Fibroblast of the aortic adventitia (primary cell): ENCODE data around the gene MYO9B. TPM values are rescaled to one million over a fixed set of nuclear protein-coding genes. Genes with fewer than 3 reads are reported as not detected.

Experiments used
- DNase-seq: peaks from one replicate; pipeline ENCODE4 v3.0.0-alpha.2; 2010; ENCODE audit warnings: low read depth
- H3K4me3 ChIP-seq: 2 replicates; pipeline ENCODE4 v1.5.1; 2011; ENCODE audit warnings: low read depth, mild to moderate bottlenecking, control low read depth, low read length, moderate library complexity
- total RNA-seq: library from RNA; depleted of rRNA; stranded (reverse); fragments of >200 nt; gene quantifications from 2 replicates; pipeline ENCODE4 v1.2.3, GENCODE V29; 2012; ENCODE audit warnings: low replicate concordance
- TF ChIP-seq, protein P1 (sequence below): IDR thresholded peaks from 2 replicates; pipeline ENCODE4 v1.5.1; 2011; ENCODE audit warnings: mild to moderate bottlenecking, low read length, control low read depth, inconsistent platforms; ENCODE audit not compliant: insufficient read depth

Gene MYO9B
- total RNA-seq, 1 donor = 103 TPM

DNA sequence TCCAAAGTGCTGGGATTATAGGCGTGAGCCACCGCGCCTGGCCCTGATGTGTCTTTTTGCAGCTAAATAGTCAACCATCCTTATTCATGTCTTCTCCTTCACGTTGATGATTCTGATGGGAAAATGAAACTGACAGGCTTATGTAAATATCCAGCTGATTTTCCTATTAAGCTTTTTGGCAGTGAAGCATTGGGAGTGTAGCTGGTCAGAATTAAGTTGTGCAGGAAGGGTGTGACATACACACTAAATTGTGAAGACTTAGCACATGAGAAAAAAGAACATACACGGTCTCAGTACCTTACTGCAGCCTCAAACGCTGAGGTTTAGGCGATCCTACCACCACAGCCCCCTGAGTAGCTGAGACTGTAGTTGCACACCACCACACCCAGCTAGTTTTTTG, 89.1 kb downstream of the MYO9B start:
- DNase-seq = no peak
- TF ChIP-seq, protein P1, sequence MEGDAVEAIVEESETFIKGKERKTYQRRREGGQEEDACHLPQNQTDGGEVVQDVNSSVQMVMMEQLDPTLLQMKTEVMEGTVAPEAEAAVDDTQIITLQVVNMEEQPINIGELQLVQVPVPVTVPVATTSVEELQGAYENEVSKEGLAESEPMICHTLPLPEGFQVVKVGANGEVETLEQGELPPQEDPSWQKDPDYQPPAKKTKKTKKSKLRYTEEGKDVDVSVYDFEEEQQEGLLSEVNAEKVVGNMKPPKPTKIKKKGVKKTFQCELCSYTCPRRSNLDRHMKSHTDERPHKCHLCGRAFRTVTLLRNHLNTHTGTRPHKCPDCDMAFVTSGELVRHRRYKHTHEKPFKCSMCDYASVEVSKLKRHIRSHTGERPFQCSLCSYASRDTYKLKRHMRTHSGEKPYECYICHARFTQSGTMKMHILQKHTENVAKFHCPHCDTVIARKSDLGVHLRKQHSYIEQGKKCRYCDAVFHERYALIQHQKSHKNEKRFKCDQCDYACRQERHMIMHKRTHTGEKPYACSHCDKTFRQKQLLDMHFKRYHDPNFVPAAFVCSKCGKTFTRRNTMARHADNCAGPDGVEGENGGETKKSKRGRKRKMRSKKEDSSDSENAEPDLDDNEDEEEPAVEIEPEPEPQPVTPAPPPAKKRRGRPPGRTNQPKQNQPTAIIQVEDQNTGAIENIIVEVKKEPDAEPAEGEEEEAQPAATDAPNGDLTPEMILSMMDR = no peak
- no peak overlapping the region for H3K4me3 ChIP-seq

- TF ChIP-seq, protein P1 = no peak
- H3K4me3 ChIP-seq = no peak overlapping the region
- DNase-seq = no peak
Measured at GRCh38 chr19:17165715-17166114, 90.1 kb downstream of the MYO9B start.

DNA sequence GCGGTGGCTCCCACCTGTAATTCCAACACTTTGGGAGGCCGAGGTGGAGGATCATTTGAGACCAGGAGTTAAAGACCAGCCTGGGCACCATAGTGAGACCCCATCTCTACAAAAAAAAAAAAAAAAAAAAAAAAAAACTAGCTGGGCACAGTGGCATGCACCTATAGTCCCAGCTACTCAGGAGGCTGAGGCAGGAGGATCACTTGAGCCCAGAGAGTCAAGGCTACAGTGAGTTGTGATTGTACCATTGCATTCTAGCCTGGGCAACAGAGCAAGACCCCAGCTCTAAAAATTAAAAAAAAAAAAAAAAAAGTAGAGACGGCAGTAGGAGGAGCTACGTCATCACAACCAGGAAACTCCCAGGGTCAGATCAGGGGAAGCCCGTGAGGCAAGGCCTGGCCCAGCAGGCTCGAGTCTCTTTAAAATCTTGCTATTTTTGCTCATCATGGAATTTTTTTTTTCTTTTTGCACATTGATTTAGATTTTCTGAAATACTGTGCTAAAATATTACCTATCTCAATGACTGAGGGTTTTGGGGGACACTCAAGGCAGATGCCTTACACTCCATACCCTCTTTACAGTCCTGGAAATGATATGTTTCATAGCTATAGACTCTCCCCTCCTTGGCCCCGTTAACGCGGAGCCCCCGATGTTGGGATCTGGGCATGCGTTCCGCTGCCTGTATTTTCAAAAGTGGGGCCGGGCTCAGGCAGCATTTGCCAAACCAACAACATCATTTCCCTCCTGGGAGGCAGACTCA, 95.1 kb downstream of the MYO9B start:
- TF ChIP-seq, protein P1 = no peak
- DNase-seq = no peak

GRCh38 chr19:17171874-17172273, 96.3 kb downstream of the MYO9B start:
- TF ChIP-seq, protein P1 = no peak
- no peak for DNase-seq
- no peak overlapping the region for H3K4me3 ChIP-seq

More for the DNA sequence above, 95.1 kb downstream of the MYO9B start:
- no peak overlapping the region for H3K4me3 ChIP-seq

- DNase-seq = no peak
- H3K4me3 ChIP-seq = no peak overlapping the region
- TF ChIP-seq, protein P1 = no peak
Measured at GRCh38 chr19:17172624-17173345, 97.2 kb downstream of the MYO9B start.

DNA sequence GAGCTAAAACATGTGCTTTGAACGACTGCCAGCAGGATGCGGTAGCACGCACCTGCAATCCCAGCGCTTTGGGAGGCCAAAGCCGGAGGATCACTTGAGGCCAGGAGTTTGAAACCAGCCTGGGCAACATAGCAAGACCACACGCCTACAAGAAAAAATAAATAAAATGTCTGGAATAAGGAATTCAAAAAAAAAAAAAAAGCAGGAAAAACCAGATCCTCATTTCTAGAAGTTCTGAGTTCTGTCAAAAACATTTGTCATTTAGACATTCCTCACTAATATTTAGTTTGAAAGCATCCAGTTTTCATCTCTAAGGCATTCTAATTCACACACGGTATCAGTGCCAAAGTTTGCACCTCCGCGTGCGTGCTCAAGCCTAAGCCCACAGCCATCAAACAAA, 102.7 kb downstream of the MYO9B start:
- DNase-seq = no peak
- H3K4me3 ChIP-seq = no peak overlapping the region
- TF ChIP-seq, protein P1 = no peak
